ENCODE data around the gene HIGD1A.

DNA sequence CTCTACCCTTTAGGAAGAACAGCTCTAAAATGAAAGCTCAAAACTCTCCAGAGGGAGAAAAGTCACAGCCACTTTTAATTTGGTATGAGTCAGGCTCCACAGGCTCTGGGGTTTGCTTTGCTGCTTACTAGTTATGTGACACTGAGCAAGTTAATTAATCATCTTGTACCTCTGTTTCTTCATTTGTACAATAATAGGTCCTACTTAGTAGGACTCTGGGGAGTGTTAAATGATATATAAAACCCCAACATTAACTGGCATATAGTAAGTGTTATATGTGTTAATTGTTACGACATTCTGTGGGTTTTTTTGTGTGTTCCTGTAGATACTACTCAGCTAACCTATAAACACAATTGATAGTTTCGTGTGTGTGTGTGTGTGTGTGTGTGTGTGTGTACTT, 11.5 kb upstream of the HIGD1A start:
- TF ChIP-seq ZFP3 (CRISPR knock-in tag; IDR thresholded peaks at IDR 0.05): no peak
- no peak for TF ChIP-seq TCF4 (CRISPR knock-in tag; IDR thresholded peaks at IDR 0.05; ENCODE audit: borderline replicate concordance)
- TF ChIP-seq, protein P1, sequence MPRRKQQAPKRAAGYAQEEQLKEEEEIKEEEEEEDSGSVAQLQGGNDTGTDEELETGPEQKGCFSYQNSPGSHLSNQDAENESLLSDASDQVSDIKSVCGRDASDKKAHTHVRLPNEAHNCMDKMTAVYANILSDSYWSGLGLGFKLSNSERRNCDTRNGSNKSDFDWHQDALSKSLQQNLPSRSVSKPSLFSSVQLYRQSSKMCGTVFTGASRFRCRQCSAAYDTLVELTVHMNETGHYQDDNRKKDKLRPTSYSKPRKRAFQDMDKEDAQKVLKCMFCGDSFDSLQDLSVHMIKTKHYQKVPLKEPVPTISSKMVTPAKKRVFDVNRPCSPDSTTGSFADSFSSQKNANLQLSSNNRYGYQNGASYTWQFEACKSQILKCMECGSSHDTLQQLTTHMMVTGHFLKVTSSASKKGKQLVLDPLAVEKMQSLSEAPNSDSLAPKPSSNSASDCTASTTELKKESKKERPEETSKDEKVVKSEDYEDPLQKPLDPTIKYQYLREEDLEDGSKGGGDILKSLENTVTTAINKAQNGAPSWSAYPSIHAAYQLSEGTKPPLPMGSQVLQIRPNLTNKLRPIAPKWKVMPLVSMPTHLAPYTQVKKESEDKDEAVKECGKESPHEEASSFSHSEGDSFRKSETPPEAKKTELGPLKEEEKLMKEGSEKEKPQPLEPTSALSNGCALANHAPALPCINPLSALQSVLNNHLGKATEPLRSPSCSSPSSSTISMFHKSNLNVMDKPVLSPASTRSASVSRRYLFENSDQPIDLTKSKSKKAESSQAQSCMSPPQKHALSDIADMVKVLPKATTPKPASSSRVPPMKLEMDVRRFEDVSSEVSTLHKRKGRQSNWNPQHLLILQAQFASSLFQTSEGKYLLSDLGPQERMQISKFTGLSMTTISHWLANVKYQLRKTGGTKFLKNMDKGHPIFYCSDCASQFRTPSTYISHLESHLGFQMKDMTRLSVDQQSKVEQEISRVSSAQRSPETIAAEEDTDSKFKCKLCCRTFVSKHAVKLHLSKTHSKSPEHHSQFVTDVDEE (CRISPR knock-in tag; IDR thresholded peaks at IDR 0.05): no peak
- TF ChIP-seq ZC3H10 (CRISPR knock-in tag; IDR thresholded peaks at IDR 0.05): no peak
- TF ChIP-seq, protein P2, sequence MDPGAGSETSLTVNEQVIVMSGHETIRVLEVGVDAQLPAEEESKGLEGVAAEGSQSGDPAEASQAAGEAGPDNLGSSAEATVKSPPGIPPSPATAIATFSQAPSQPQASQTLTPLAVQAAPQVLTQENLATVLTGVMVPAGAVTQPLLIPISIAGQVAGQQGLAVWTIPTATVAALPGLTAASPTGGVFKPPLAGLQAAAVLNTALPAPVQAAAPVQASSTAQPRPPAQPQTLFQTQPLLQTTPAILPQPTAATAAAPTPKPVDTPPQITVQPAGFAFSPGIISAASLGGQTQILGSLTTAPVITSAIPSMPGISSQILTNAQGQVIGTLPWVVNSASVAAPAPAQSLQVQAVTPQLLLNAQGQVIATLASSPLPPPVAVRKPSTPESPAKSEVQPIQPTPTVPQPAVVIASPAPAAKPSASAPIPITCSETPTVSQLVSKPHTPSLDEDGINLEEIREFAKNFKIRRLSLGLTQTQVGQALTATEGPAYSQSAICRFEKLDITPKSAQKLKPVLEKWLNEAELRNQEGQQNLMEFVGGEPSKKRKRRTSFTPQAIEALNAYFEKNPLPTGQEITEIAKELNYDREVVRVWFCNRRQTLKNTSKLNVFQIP (CRISPR knock-in tag; IDR thresholded peaks at IDR 0.05; ENCODE audit: borderline replicate concordance, low read depth): no peak
- TF ChIP-seq ZNF70 (CRISPR knock-in tag; IDR thresholded peaks at IDR 0.05): no peak
- TF ChIP-seq, protein P3, sequence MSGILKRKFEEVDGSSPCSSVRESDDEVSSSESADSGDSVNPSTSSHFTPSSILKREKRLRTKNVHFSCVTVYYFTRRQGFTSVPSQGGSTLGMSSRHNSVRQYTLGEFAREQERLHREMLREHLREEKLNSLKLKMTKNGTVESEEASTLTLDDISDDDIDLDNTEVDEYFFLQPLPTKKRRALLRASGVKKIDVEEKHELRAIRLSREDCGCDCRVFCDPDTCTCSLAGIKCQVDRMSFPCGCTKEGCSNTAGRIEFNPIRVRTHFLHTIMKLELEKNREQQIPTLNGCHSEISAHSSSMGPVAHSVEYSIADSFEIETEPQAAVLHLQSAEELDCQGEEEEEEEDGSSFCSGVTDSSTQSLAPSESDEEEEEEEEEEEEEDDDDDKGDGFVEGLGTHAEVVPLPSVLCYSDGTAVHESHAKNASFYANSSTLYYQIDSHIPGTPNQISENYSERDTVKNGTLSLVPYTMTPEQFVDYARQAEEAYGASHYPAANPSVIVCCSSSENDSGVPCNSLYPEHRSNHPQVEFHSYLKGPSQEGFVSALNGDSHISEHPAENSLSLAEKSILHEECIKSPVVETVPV (CRISPR knock-in tag; IDR thresholded peaks at IDR 0.05): no peak
- no peak for TF ChIP-seq BACH2 (CRISPR knock-in tag; IDR thresholded peaks at IDR 0.05; ENCODE audit: borderline replicate concordance)
- no peak for TF ChIP-seq RARB (CRISPR knock-in tag; IDR thresholded peaks at IDR 0.05)
